ENCODE data around the gene SHISA6. TPM values are rescaled to one million over a fixed set of nuclear protein-coding genes. Genes with fewer than 3 reads are reported as not detected.
A peak's percentile ranks its signal among the peaks of the same experiment; 100 is the strongest.

The SHISA6 gene
- total RNA-seq, 1 experiment from 2014 or later: 2.9 TPM

DNA sequence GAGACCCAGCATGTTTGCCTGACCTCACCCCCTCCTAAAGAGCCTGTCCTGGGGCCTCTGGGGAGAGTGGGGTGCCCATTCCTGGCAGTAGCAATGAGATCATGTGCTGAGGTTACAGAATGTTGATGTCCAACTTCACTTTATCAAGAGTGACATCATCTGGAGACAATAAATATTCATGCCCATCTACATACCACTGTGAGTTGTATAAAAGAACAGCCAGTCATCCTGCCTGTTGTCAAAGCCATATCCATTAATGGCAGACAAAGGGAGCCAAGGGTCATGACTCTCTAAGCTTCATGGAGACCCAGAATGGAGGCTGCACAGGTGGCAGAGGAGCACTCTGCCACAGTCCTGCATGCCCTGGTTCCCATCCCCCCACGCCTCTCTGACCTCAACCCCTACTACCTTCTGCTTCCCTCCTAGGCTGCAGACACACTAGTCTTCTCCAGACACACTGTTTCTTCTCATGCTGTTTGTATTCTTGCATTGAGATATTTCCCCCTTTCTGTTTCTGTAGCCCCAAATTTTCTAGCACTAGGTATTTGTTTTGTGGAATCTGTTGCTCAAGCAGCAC is 27.1 kb downstream of the SHISA6 start:
- Histone ChIP-seq H4K91ac (ENCODE audit: insufficient read length, low read depth, low read length) (no peak overlapping the region), H3T11ph (ENCODE audit: low read length) (no peak overlapping the region), H3K79me2 (ENCODE audit: insufficient read depth, low read length) (no peaks in the 10 kb centered on the region), H2AK5ac (ENCODE audit: insufficient read length, low read length) (no peak overlapping the region), H3K9me3 (ENCODE audit: control insufficient read depth, low read depth, low read length) (no peaks in the 10 kb centered on the region), H3K79me1 (ENCODE audit: insufficient read depth, low read depth, low read length, poor library complexity, severe bottlenecking) (no peaks in the 10 kb centered on the region), H2BK15ac (ENCODE audit: low read depth, low read length) (no peak overlapping the region), H3K27ac (ENCODE audit: insufficient read length, low read depth, low read length) (no peak overlapping the region), H4K8ac (replicated peaks; ENCODE audit: insufficient read length, low read depth, low read length) (no peak overlapping the region), H3K23me2 (ENCODE audit: insufficient read length, low read depth, low read length, poor library complexity, severe bottlenecking) (no peaks in the 10 kb centered on the region), H3K14ac (ENCODE audit: insufficient read depth, low read length) (no peak overlapping the region), H2BK120ac (ENCODE audit: low read depth, low read length, poor library complexity, severe bottlenecking) (no peak overlapping the region), H3K23ac (ENCODE audit: insufficient read length, low read depth, low read length) (no peak overlapping the region), H2BK12ac (ENCODE audit: insufficient read length, low read depth, low read length) (no peak overlapping the region), H2BK20ac (ENCODE audit: low read depth, low read length, poor library complexity, severe bottlenecking) (no peak overlapping the region), H3K4ac (ENCODE audit: low read depth, low read length) (no peak overlapping the region), H2AFZ (ENCODE audit: low read length) (no peak overlapping the region), H3K56ac (ENCODE audit: insufficient read length, low read depth, low read length) (no peak overlapping the region), H3K4me1 (ENCODE audit: insufficient read depth, low read length) (no peaks in the 10 kb centered on the region), H3K9ac (ENCODE audit: extremely low read depth, insufficient read length, low read length) (no peak overlapping the region), H4K5ac (ENCODE audit: insufficient read length, low read depth, low read length) (no peak overlapping the region), H3K27me3 (ENCODE audit: insufficient read depth, low read length) (no peaks in the 10 kb centered on the region), H3K4me2 (ENCODE audit: insufficient read depth, insufficient read length, low read length) (no peak overlapping the region), H2BK5ac (ENCODE audit: insufficient read length, low read length) (no peak overlapping the region), H3K18ac (ENCODE audit: insufficient read length, low read depth, low read length) (no peak overlapping the region), H4K20me1 (ENCODE audit: control insufficient read depth, insufficient read depth, insufficient read length) (no peaks in the 10 kb centered on the region)
- Mint-ChIP-seq H3K27ac (peak overlapping the region in 1 of 3 experiments; percentile 77; a peak in 1 of 7 replicates), H3K9me3 (peaks cover 17 to 20% of the 10 kb centered on the region in 2 experiments), H3K4me3 (no peak overlapping the region), H3K36me3 (ENCODE audit: insufficient read depth in 1 of 3, low read depth in 3 of 3) (peaks cover 12 to 27% (median 13%) of the 10 kb centered on the region in 3 experiments), H3K4me1 (no peaks in the 10 kb centered on the region), H3K27me3 (ENCODE audit: low read depth) (peaks cover 3% of the 10 kb centered on the region; the same call in 1 of the 2 replicates)
- no peak for DNase-seq
- TF ChIP-seq CTCF (conservative IDR thresholded peaks at IDR 0.05): no peak
- no CpG with 5 or more reads among the region's 1 CpG for WGBS (ENCODE audit: extremely low coverage, insufficient read length, low lambda C conversion rate)
